Suppressor macrophage (primary cell): Measurements from ENCODE around the gene APOA1.
"Not testable (repeated sequence)": the region's sequence is repeated elsewhere in the genome, so short reads cannot be mapped to it uniquely, and the experiment has no call there.

Experiments
- DNase-seq, 4 experiments: peaks; one replicate each; pipeline ENCODE4 v3.0.0-alpha.2; 2020 to 2022

Gene APOA1

GRCh38 chr11:116813170-116813569, 24.3 kb downstream of the APOA1 start:
- DNase-seq, result no peak

- DNase-seq, result no peak
Observed at GRCh38 chr11:116812109-116812508, 25.3 kb downstream of the APOA1 start.

GRCh38 chr11:116811194-116811593, 26.2 kb downstream of the APOA1 start:
- no peak for DNase-seq

- no peak for DNase-seq
Observed at GRCh38 chr11:116808262-116809175, 28.9 kb downstream of the APOA1 start.

GRCh38 chr11:116807601-116808261, 29.7 kb downstream of the APOA1 start:
- DNase-seq, result no peak

GRCh38 chr11:116804001-116804400, 33.4 kb downstream of the APOA1 start:
- DNase-seq, result no peak

- DNase-seq, result not testable (repeated sequence)
Observed at GRCh38 chr11:116801662-116802061, 35.8 kb downstream of the APOA1 start.

- no peak for DNase-seq
Observed at GRCh38 chr11:116800610-116801009, 36.8 kb downstream of the APOA1 start.

GRCh38 chr11:116798368-116798767, 39.1 kb downstream of the APOA1 start:
- DNase-seq, result no peak

- no peak for DNase-seq
Observed at GRCh38 chr11:116797816-116798215, 39.6 kb downstream of the APOA1 start.

- no peak for DNase-seq
Observed at GRCh38 chr11:116796548-116796947, 40.9 kb downstream of the APOA1 start.

- no peak for DNase-seq
Observed at GRCh38 chr11:116794851-116795250, 42.6 kb downstream of the APOA1 start.

GRCh38 chr11:116793772-116794097, 43.7 kb downstream of the APOA1 start:
- peak in 2 of 4 experiments; percentile 24 to 28 for DNase-seq

- DNase-seq, result no peak
Observed at GRCh38 chr11:116792869-116793771, 44.3 kb downstream of the APOA1 start.

GRCh38 chr11:116792144-116792868, 45.1 kb downstream of the APOA1 start:
- no peak for DNase-seq

- no peak for DNase-seq
Observed at GRCh38 chr11:116791813-116792143, 45.6 kb downstream of the APOA1 start, which contains the start of gene APOA5. Gene APOA5 (minus strand): TSS chr11:116791879. CDS start chr11:116791860, 19 bp downstream.

GRCh38 chr11:116791002-116791812, 46.2 kb downstream of the APOA1 start:
- peak; percentile 75 to 89 (median 82) for DNase-seq

GRCh38 chr11:116790167-116791001, 47.0 kb downstream of the APOA1 start:
- no peak for DNase-seq

GRCh38 chr11:116788975-116789374, 48.4 kb downstream of the APOA1 start:
- DNase-seq, result no peak

- no peak for DNase-seq
Observed at GRCh38 chr11:116788534-116788933, 48.9 kb downstream of the APOA1 start.
